K562 (cell line): Measurements from ENCODE around the gene RC3H2. TPM values are rescaled to one million over a fixed set of nuclear protein-coding genes. Genes with fewer than 3 reads are reported as not detected.

Experiments used
- ATAC-seq: fragments of 200-7000 bp; cut with Tn5 transposase; 3 replicates; pipeline ENCODE4 v1.9.1; 2020; ENCODE audit warnings: moderate library complexity
- BruUV-seq: library from RNA; stranded (reverse); fragments of 400-500 nt; replicated peaks from 2 replicates; lab custom pipeline; 2021; lab: Mats Ljungman, UMichigan
- CTCF ChIA-PET: fragments of 300-600 bp; formaldehyde crosslinking; extraction: SDS; loops from one replicate; lab custom pipeline; 2021; ENCODE audit warnings: low intra/inter-chr PET ratio; lab: Yijun Ruan, JAX
- POLR2A ChIA-PET: fragments of 300-600, 350-650 bp; sonication (Branson Sonifier 250); formaldehyde crosslinking; extraction: SDS; loops from one replicate; lab custom pipeline; 2021; ENCODE audit warnings: antibody characterized with exemption, inconsistent platforms; lab: Yijun Ruan, JAX
- DNase-seq, 4 experiments: peaks; one replicate each; pipeline versions ENCODE4 v3.0.0 to v3.0.0-alpha.2; 2011 to 2018; ENCODE audit warnings: low spot score in 3 of 4, mixed read lengths in 3 of 4; ENCODE audit errors: extremely low read depth in 1 of 4
- FAIRE-seq: peaks from 2 replicates; lab custom pipeline; 2011; peaks lifted over from hg19 to GRCh38; lab: Jason Lieb, UNC
- H2AFZ ChIP-seq: 2 replicates; pipeline ENCODE4 v1.6.0; 2011; ENCODE audit warnings: low read depth, low read length, control low read depth, inconsistent platforms
- H3K27ac ChIP-seq: fragments of 200-600 bp; 3 replicates; pipeline ENCODE4 v1.8.0; 2011; ENCODE audit warnings: low read depth, mild to moderate bottlenecking, control low read depth, inconsistent platforms, low read length, moderate library complexity, mixed read lengths; ENCODE audit errors: extremely low read depth
- H3K27me3 ChIP-seq, 2 experiments: fragments of 300-600 bp in 1 of 2; 2 replicates in 1 of 2; 3 replicates in 1 of 2; pipeline versions ENCODE4 v1.6.0 to v1.8.0; 2011; ENCODE audit warnings: inconsistent platforms in 2 of 2, low read length in 2 of 2, mild to moderate bottlenecking in 1 of 2, mixed read lengths in 1 of 2, moderate library complexity in 1 of 2; ENCODE audit not compliant: control insufficient read depth in 2 of 2, insufficient read depth in 2 of 2
- H3K36me3 ChIP-seq: fragments of 300-600 bp; 3 replicates; pipeline ENCODE4 v1.8.0; 2011; ENCODE audit warnings: mild to moderate bottlenecking, low read length, inconsistent platforms; ENCODE audit not compliant: control insufficient read depth, insufficient read depth
- H3K4me1 ChIP-seq, 2 experiments: fragments of 200-600 bp in 1 of 2; replicated peaks in 1 of 2; 2 replicates in 1 of 2; 3 replicates in 1 of 2; pipeline versions ENCODE4 v1.5.1 to v1.8.0; 2011; ENCODE audit warnings: inconsistent platforms in 2 of 2, low read length in 2 of 2, mild to moderate bottlenecking in 1 of 2, mixed read lengths in 1 of 2, moderate library complexity in 1 of 2; ENCODE audit not compliant: control insufficient read depth in 2 of 2, insufficient read depth in 2 of 2
- H3K4me2 ChIP-seq: 2 replicates; pipeline ENCODE4 v1.6.1; 2011; ENCODE audit warnings: low read length, control low read depth, inconsistent platforms, mixed read lengths; ENCODE audit not compliant: insufficient read depth
- H3K4me3 ChIP-seq: fragments of 200-600 bp; sonication (generic), shearing (Covaris generic); 2 replicates; pipeline ENCODE4 v1.5.1; 2016; ENCODE audit warnings: control low read depth, inconsistent platforms
- H3K79me2 ChIP-seq: fragments of 200-600 bp; 3 replicates; pipeline ENCODE4 v1.8.0; 2011; ENCODE audit warnings: low read length, inconsistent platforms; ENCODE audit not compliant: control insufficient read depth, insufficient read depth
- H3K9ac ChIP-seq, 2 experiments: 2 replicates each; pipeline versions ENCODE4 v1.6.0 to v1.6.1; 2011; ENCODE audit warnings: low read depth in 2 of 2, low read length in 2 of 2, control low read depth in 1 of 2, inconsistent platforms in 1 of 2, mild to moderate bottlenecking in 1 of 2, mixed read lengths in 1 of 2; ENCODE audit not compliant: insufficient read depth in 1 of 2
- H3K9me1 ChIP-seq: one replicate; pipeline ENCODE4 v1.6.0; 2011; ENCODE audit warnings: inconsistent platforms, mild to moderate bottlenecking, low read length, moderate library complexity; ENCODE audit not compliant: control insufficient read depth, insufficient read depth
- H3K9me3 ChIP-seq: replicated peaks from 2 replicates; pipeline ENCODE4 v1.5.1; 2011; ENCODE audit warnings: low read depth, low read length, inconsistent platforms; ENCODE audit not compliant: control insufficient read depth, insufficient read depth
- H4K20me1 ChIP-seq: replicated peaks from 2 replicates; pipeline ENCODE4 v1.6.1; 2011; ENCODE audit warnings: low read length, inconsistent platforms, mixed read lengths; ENCODE audit not compliant: control insufficient read depth, insufficient read depth
- BDP1 ChIP-seq: IDR thresholded peaks from 3 replicates; pipeline ENCODE4 v1.6.1; 2011; ENCODE audit not compliant: insufficient read length, insufficient read depth
- CSDE1 ChIP-seq, 2 experiments: fragments of 450-650 bp; IDR thresholded peaks; 2 replicates each; pipeline ENCODE4 v1.6.1; 2016; ENCODE audit warnings: mild to moderate bottlenecking in 1 of 2
- CTCFL ChIP-seq: IDR thresholded peaks from 2 replicates; pipeline ENCODE4 v1.6.1; 2011; ENCODE audit warnings: borderline replicate concordance, low read depth, mild to moderate bottlenecking, moderate library complexity, low read length; ENCODE audit not compliant: insufficient read depth, poor library complexity, severe bottlenecking
- GATAD2A ChIP-seq: fragments of 450-650 bp; IDR thresholded peaks from 2 replicates; pipeline ENCODE4 v1.6.1; 2017
- HDAC3 ChIP-seq: fragments of 450-650 bp; IDR thresholded peaks from 2 replicates; pipeline ENCODE4 v1.6.1; 2018; ENCODE audit warnings: borderline replicate concordance, mild to moderate bottlenecking, moderate library complexity; ENCODE audit not compliant: partially characterized antibody
- NFE2 ChIP-seq: IDR thresholded peaks from 2 replicates; pipeline ENCODE4 v1.6.1; 2014; ENCODE audit warnings: antibody characterized with exemption, low read depth
- PBX2 ChIP-seq, 2 experiments: IDR thresholded peaks in 1 of 2; conservative IDR thresholded peaks in 1 of 2; 2 replicates each; pipeline ENCODE4 v1.6.1; 2016; ENCODE audit warnings: low read depth in 2 of 2, mild to moderate bottlenecking in 1 of 2, missing compliant biosample characterization in 1 of 2, missing genetic modification characterization in 1 of 2, moderate library complexity in 1 of 2
- PCBP2 ChIP-seq: fragments of 200-400 bp; formaldehyde crosslinking; IDR thresholded peaks from 2 replicates; pipeline ENCODE4 v1.6.1; 2018; ENCODE audit warnings: low read length, low read depth, mild to moderate bottlenecking, moderate library complexity; ENCODE audit not compliant: poor library complexity, severe bottlenecking
- TEAD4 ChIP-seq, 2 experiments: sonication (generic) in 1 of 2; formaldehyde crosslinking in 1 of 2; IDR thresholded peaks; 2 replicates each; pipeline versions ENCODE4 v1.6.1 to v1.8.0; 2012 to 2022; ENCODE audit warnings: borderline replicate concordance in 1 of 2, inconsistent platforms in 1 of 2, low read length in 1 of 2, mild to moderate bottlenecking in 1 of 2, missing genetic modification reagents in 1 of 2
- ZNF655 ChIP-seq: fragments of 250-450 bp; sonication (Bioruptor Pico); IDR thresholded peaks from 2 replicates; pipeline ENCODE4 v1.5.0; 2021
- ZNF707 ChIP-seq: fragments of 250-450 bp; sonication (Bioruptor Pico); conservative IDR thresholded peaks from 2 replicates; pipeline ENCODE4 v1.8.0; 2022; ENCODE audit warnings: inconsistent platforms, mild to moderate bottlenecking, moderate library complexity
- ZNF778 ChIP-seq: fragments of 450-650 bp; formaldehyde crosslinking; IDR thresholded peaks from 2 replicates; pipeline ENCODE4 v1.4.0; 2020; ENCODE audit warnings: mild to moderate bottlenecking, moderate library complexity
- WGBS: fragments of 100-300 bp; shearing (Covaris generic); methylation state at CpG from one replicate; pipeline ENCODE4 v1.1.6; 2016; ENCODE audit warnings: low coverage, mixed read lengths; ENCODE audit not compliant: insufficient coverage; ENCODE audit errors: missing lambda C conversion rate; 5-methylcytosine and 5-hydroxymethylcytosine counted together
- in situ Hi-C: fragments of 300-500 bp; cut with MboI; formaldehyde crosslinking; loops from 4 replicates; pipeline ENCODE4 v1.15.0; 2018; ENCODE audit warnings: inconsistent platforms, mixed read lengths
- intact Hi-C: fragments of 100-400 bp; cut with micrococcal nuclease; formaldehyde crosslinking; loops from 2 replicates; pipeline ENCODE4 v1.14.2; 2022
- polyA plus RNA-seq, 8 experiments: library from polyadenylated mRNA; depleted of rRNA in 4 of 8; stranded (reverse) in 5 of 8; unstranded in 3 of 8; fragments of >200 nt; fragmentation: Nextera tagmentation in 2 of 8; fragmentation: Illumina TruSeq in 1 of 8; extraction: Ambion mirVana in 2 of 8; extraction: Trizol in 1 of 8; gene quantifications; 2 replicates each; pipeline versions ENCODE4 v1.2.1 to v1.2.3, GENCODE V29; 2011 to 2014; ENCODE audit warnings: inconsistent platforms in 1 of 8, missing spikeins in 1 of 8
- total RNA-seq, 7 experiments: library from RNA; depleted of rRNA in 6 of 7; stranded (reverse); fragments of >200 nt in 6 of 7; fragmentation: Illumina TruSeq in 2 of 7; extraction: Trizol in 2 of 7; gene quantifications; 2 replicates each; pipeline versions ENCODE4 v1.2.1 to v1.2.3, GENCODE V29; 2011 to 2021; ENCODE audit warnings: low replicate concordance in 1 of 7

Gene RC3H2
- total and polyA plus RNA-seq, 9 of the 15 experiments (the other 6 are each of a cell fraction or from before 2014, with no cell fraction given): 5.6 to 35.4 (median 18.6) TPM

GRCh38 chr9:122940749-122941581 lies 35.8 kb upstream of the RC3H2 start, which contains the start of gene RABGAP1:
RABGAP1 (plus strand) TSS chr9:122941020; CDS start chr9:122957060, 16,040 bp downstream.
- no peaks in the 10 kb centered on the region for H4K20me1 ChIP-seq
- H3K4me3 ChIP-seq: peak within 1 kb of the TSS; percentile 57
- WGBS: 2% methylated on average over 31 of the region's 54 CpGs
- FAIRE-seq: peak; percentile 99
- peaks cover 13 to 14% of the 10 kb centered on the region in 2 experiments; a peak in 4 of 5 replicates for H3K4me1 ChIP-seq
- BruUV-seq: no TSS peak
- intact Hi-C loops: no loop called here
- H3K9me1 ChIP-seq: no peaks in the 10 kb centered on the region
- in situ Hi-C loops: no loop called here
- H3K79me2 ChIP-seq: peaks cover 45% of the 10 kb centered on the region
- peak within 1 kb of the TSS; percentile 67 to 93 for H3K9ac ChIP-seq
- peak within 1 kb of the TSS; percentile 92 for H2AFZ ChIP-seq
- CTCF ChIA-PET: no interaction called here
- peak; percentile 96 for ATAC-seq
- no peaks in the 10 kb centered on the region for H3K27me3 ChIP-seq
- no peaks in the 10 kb centered on the region; the same call in 1 of the 2 replicates for H3K9me3 ChIP-seq
- DNase-seq: peak; percentile 95 to 99 (median 98)
- POLR2A ChIA-PET: interaction anchor here (0.6 to 1.5 kb wide), 13 partner anchors 8 to 1873 kb away, joined by 3 to 12 read pairs (median 3); partner anchors contain the start of genes ZBTB26 and ZBTB6
- peak within 1 kb of the TSS; percentile 99 for H3K4me2 ChIP-seq
- H3K27ac ChIP-seq: peak within 1 kb of the TSS; percentile 62
- H3K36me3 ChIP-seq: peaks cover 31% of the 10 kb centered on the region
- TF ChIP-seq TEAD4 (IDR thresholded peaks at IDR 0.05; ENCODE audit: low read length): 0 out of 2 replicates have a peak, but pooled peaks have one; percentile 12
- TF ChIP-seq TEAD4 (CRISPR knock-in tag; IDR thresholded peaks at IDR 0.05; ENCODE audit: borderline replicate concordance): no peak
- no peak for TF ChIP-seq ZNF707
- TF ChIP-seq HDAC3: no peak
- no peak for TF ChIP-seq GATAD2A
- no peak for TF ChIP-seq ZNF778 (CRISPR knock-in tag)
- TF ChIP-seq PCBP2: no peak
- no peak for TF ChIP-seq ZNF655 (CRISPR knock-in tag)
- no peak for TF ChIP-seq BDP1
- no peak for TF ChIP-seq PBX2 (CRISPR knock-in tag; IDR thresholded peaks at IDR 0.05; ENCODE audit: low read depth)
- TF ChIP-seq PBX2 (tag; conservative IDR thresholded peaks at IDR 0.05; ENCODE audit: low read depth): no peak
- TF ChIP-seq NFE2: 0 out of 2 replicates have a peak, but pooled peaks have one; percentile 3
- TF ChIP-seq CTCFL: no peak
- TF ChIP-seq CSDE1 (IDR thresholded peaks at IDR 0.05): no peak
